ENCODE data around the gene TCF7L2. TPM values are rescaled to one million over a fixed set of nuclear protein-coding genes. Genes with fewer than 3 reads are reported as not detected.

TCF7L2 gene
- total and polyA plus RNA-seq, 9 of the 15 experiments (the other 6 are each of a cell fraction or from before 2014, with no cell fraction given): 0.32 to 2.8 (median 0.92) TPM

- H3K79me2 ChIP-seq (ENCODE audit: control insufficient read depth, insufficient read depth, low read length): no peaks in the 10 kb centered on the region
- no peak overlapping the region for H3K27ac ChIP-seq (ENCODE audit: extremely low read depth, low read depth, low read length)
- no peaks in the 10 kb centered on the region for H4K20me1 ChIP-seq (replicated peaks; ENCODE audit: control insufficient read depth, insufficient read depth, low read length)
- H3K9me3 ChIP-seq (replicated peaks; ENCODE audit: control insufficient read depth, insufficient read depth, low read depth, low read length): no peaks in the 10 kb centered on the region
- CTCF ChIA-PET (ENCODE audit: low intra/inter-chr PET ratio): no interaction called here
- BruUV-seq (replicated peaks): no TSS peak
- no peak for DNase-seq (ENCODE audit: extremely low read depth in 1 of 4, low spot score in 3 of 4)
- POLR2A ChIA-PET: no interaction called here
- H3K9me1 ChIP-seq (ENCODE audit: control insufficient read depth, insufficient read depth, low read length): no peaks in the 10 kb centered on the region
- no peak for ATAC-seq
- H2AFZ ChIP-seq (ENCODE audit: low read depth, low read length): no peak overlapping the region
- intact Hi-C loops (cut with micrococcal nuclease): no loop called here
- no peak overlapping the region for H3K9ac ChIP-seq (ENCODE audit: insufficient read depth in 1 of 2, low read depth in 2 of 2, low read length in 2 of 2)
- in situ Hi-C loops (cut with MboI): no loop called here
- no peaks in the 10 kb centered on the region for H3K27me3 ChIP-seq (ENCODE audit: control insufficient read depth in 2 of 2, insufficient read depth in 2 of 2, low read length in 2 of 2)
- FAIRE-seq: no peak
- H3K4me2 ChIP-seq (ENCODE audit: insufficient read depth, low read length): no peak overlapping the region
- H3K4me1 ChIP-seq (replicated peaks in 1 of 2; ENCODE audit: control insufficient read depth in 2 of 2, insufficient read depth in 2 of 2, low read length in 2 of 2): no peaks in the 10 kb centered on the region
- H3K36me3 ChIP-seq (ENCODE audit: control insufficient read depth, insufficient read depth, low read length): no peaks in the 10 kb centered on the region
- WGBS (ENCODE audit: insufficient coverage, low coverage, missing lambda C conversion rate): 14% methylated on average over 2 of the region's 2 CpGs
- H3K4me3 ChIP-seq: no peak overlapping the region
- TF ChIP-seq RAD21 (CRISPR knock-in tag; conservative IDR thresholded peaks at IDR 0.05 in 1 of 2, IDR thresholded peaks at IDR 0.05 in 1 of 2) (no peak), KDM2B (CRISPR knock-in tag; IDR thresholded peaks at IDR 0.05) (no peak), MGA (IDR thresholded peaks at IDR 0.05) (no peak), EWSR1 (IDR thresholded peaks at IDR 0.05; ENCODE audit: borderline replicate concordance, low read depth, partially characterized antibody) (no peak), ZNF639 (CRISPR knock-in tag; conservative IDR thresholded peaks at IDR 0.05 in 1 of 2, IDR thresholded peaks at IDR 0.05 in 1 of 2) (no peak), NR3C1 (CRISPR knock-in tag; IDR thresholded peaks at IDR 0.05) (no peak), NR2C1 (IDR thresholded peaks at IDR 0.05) (no peak), NR2C1 (tag; IDR thresholded peaks at IDR 0.05) (no peak), RBM25 (IDR thresholded peaks at IDR 0.05; ENCODE audit: low read depth, low read length, severe bottlenecking) (peak; percentile 46), TAL1 (IDR thresholded peaks at IDR 0.05) (no peak), ETV5 (CRISPR knock-in tag; IDR thresholded peaks at IDR 0.05; ENCODE audit: low read depth) (no peak)
These were observed 19.1 kb downstream of the TCF7L2 start for GRCh38 chr10:112969131-112969530.
